HEK293T (cell line): ENCODE measurements around the gene IGFL2.

Source experiments
- CTCF ChIA-PET: fragments of 350-600 bp; formaldehyde crosslinking; extraction: SDS; loops from one replicate; lab custom pipeline; 2021; ENCODE audit warnings: antibody characterized with exemption, inconsistent platforms; lab: Yijun Ruan, JAX
- POLR2A ChIA-PET: fragments of 350-600 bp; formaldehyde crosslinking; extraction: SDS; loops from one replicate; lab custom pipeline; 2020; ENCODE audit warnings: antibody characterized with exemption, inconsistent platforms; lab: Yijun Ruan, JAX
- DNase-seq: peaks from one replicate; pipeline ENCODE4 v3.0.0; 2012; ENCODE audit warnings: mixed read lengths; ENCODE audit errors: extremely low spot score
- ARNT ChIP-seq: fragments of 450-650 bp; IDR thresholded peaks from 2 replicates; pipeline ENCODE4 v1.6.1; 2017; ENCODE audit warnings: mild to moderate bottlenecking
- BHLHE40 ChIP-seq: fragments of 450-650 bp; IDR thresholded peaks from 2 replicates; pipeline ENCODE4 v1.6.1; 2016; ENCODE audit warnings: mild to moderate bottlenecking, moderate library complexity, borderline replicate concordance
- CTBP1 ChIP-seq: fragments of 450-650 bp; IDR thresholded peaks from 2 replicates; pipeline ENCODE4 v1.6.1; 2016; ENCODE audit warnings: borderline replicate concordance
- ELF4 ChIP-seq: fragments of 450-650 bp; IDR thresholded peaks from 2 replicates; pipeline ENCODE4 v1.6.1; 2017; ENCODE audit warnings: antibody characterized with exemption
- FOXA1 ChIP-seq: fragments of 450-650 bp; IDR thresholded peaks from 2 replicates; pipeline ENCODE4 v1.6.1; 2016; ENCODE audit warnings: mild to moderate bottlenecking
- FOXK2 ChIP-seq: fragments of 450-650 bp; IDR thresholded peaks from 2 replicates; pipeline ENCODE4 v1.6.1; 2016; ENCODE audit warnings: mild to moderate bottlenecking
- FOXM1 ChIP-seq: fragments of 450-650 bp; IDR thresholded peaks from 2 replicates; pipeline ENCODE4 v1.6.1; 2017; ENCODE audit warnings: mild to moderate bottlenecking, borderline replicate concordance
- HDGF ChIP-seq: fragments of 450-650 bp; IDR thresholded peaks from 2 replicates; pipeline ENCODE4 v1.6.1; 2017; ENCODE audit warnings: antibody characterized with exemption, borderline replicate concordance
- L3MBTL2 ChIP-seq: fragments of 450-650 bp; conservative IDR thresholded peaks from 2 replicates; pipeline ENCODE4 v1.6.1; 2016; ENCODE audit warnings: mild to moderate bottlenecking
- LEF1 ChIP-seq: fragments of 450-650 bp; IDR thresholded peaks from 2 replicates; pipeline ENCODE4 v1.6.1; 2017; ENCODE audit warnings: mild to moderate bottlenecking, borderline replicate concordance
- NFRKB ChIP-seq: fragments of 450-650 bp; IDR thresholded peaks from 2 replicates; pipeline ENCODE4 v1.6.1; 2016; ENCODE audit warnings: mild to moderate bottlenecking, moderate library complexity
- PKNOX1 ChIP-seq: fragments of 450-650 bp; IDR thresholded peaks from 2 replicates; pipeline ENCODE4 v1.6.1; 2016
- SP1 ChIP-seq: fragments of 450-650 bp; IDR thresholded peaks from 2 replicates; pipeline ENCODE4 v1.6.1; 2017
- SUZ12 ChIP-seq: fragments of 450-650 bp; IDR thresholded peaks from 2 replicates; pipeline ENCODE4 v1.6.1; 2016; ENCODE audit warnings: mild to moderate bottlenecking
- TARDBP ChIP-seq: fragments of 450-650 bp; IDR thresholded peaks from 2 replicates; pipeline ENCODE4 v1.6.1; 2016
- ZNF384 ChIP-seq: fragments of 450-650 bp; IDR thresholded peaks from 2 replicates; pipeline ENCODE4 v1.6.1; 2016

The IGFL2 gene

GRCh38 chr19:46201454-46202310 is 53.6 kb downstream of the IGFL2 start:
- ChIA-PET POLR2A (no interaction called here), CTCF (interaction anchor here (0.7 kb wide), 1 partner anchor 13 kb away, joined by 3 read pairs; no protein-coding TSS in a partner anchor)
- no peak for DNase-seq
- TF ChIP-seq LEF1 (no peak), FOXA1 (no peak), L3MBTL2 (no peak)

DNA sequence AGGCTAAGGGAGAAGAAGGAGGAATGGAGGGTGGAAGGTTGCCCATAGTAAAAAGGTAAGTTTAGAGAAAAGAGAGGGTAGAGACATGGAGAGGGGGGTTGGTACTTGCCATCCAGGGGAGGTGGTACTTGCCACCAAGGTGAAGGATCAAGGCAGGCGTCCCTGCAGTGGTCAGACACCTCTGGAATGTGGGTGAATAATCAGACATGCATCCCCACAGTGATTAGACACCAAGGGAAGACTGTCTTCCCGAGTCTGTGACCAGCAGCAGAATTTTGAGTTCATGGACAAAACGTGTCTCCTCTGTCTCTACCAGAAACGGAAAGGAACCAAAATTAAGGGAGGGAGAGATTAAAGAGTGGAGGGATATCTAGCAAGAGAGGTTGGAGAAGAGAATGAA is 54.4 kb downstream of the IGFL2 start:
- ChIA-PET CTCF (no interaction called here), POLR2A (no interaction called here)
- no peak for DNase-seq
- no peak for TF ChIP-seq L3MBTL2
- no peak for TF ChIP-seq TARDBP
- TF ChIP-seq HDGF: no peak

- ChIA-PET POLR2A (no interaction called here), CTCF (no interaction called here)
- TF ChIP-seq BHLHE40 (no peak), FOXM1 (no peak), ZNF384 (no peak), SP1 (no peak), FOXK2 (no peak), TARDBP (no peak), LEF1 (no peak), NFRKB (no peak), ARNT (no peak), CTBP1 (no peak), SUZ12 (no peak), PKNOX1 (no peak), HDGF (no peak), L3MBTL2 (no peak), FOXA1 (no peak), ELF4 (no peak)
- DNase-seq: no peak
Observed at GRCh38 chr19:46202872-46203860, 55.1 kb downstream of the IGFL2 start.

- CTCF ChIA-PET: interaction anchor here (0.7 kb wide), 1 partner anchor 9 kb away, joined by 5 read pairs; no protein-coding TSS in a partner anchor
- DNase-seq: no peak
- POLR2A ChIA-PET: no interaction called here
- TF ChIP-seq FOXM1: no peak
- no peak for TF ChIP-seq ELF4
- TF ChIP-seq LEF1: no peak
- no peak for TF ChIP-seq HDGF
- no peak for TF ChIP-seq TARDBP
- TF ChIP-seq ARNT: no peak
- no peak for TF ChIP-seq FOXA1
- no peak for TF ChIP-seq CTBP1
- no peak for TF ChIP-seq FOXK2
- no peak for TF ChIP-seq ZNF384
- TF ChIP-seq SP1: no peak
- TF ChIP-seq BHLHE40: no peak
- TF ChIP-seq NFRKB: no peak
- TF ChIP-seq L3MBTL2: no peak
- no peak for TF ChIP-seq SUZ12
- TF ChIP-seq PKNOX1: no peak
Observed at GRCh38 chr19:46204008-46204407, 56.0 kb downstream of the IGFL2 start.

- POLR2A ChIA-PET: no interaction called here
- DNase-seq: no peak
- TF ChIP-seq ZNF384: no peak
- TF ChIP-seq PKNOX1: no peak
- TF ChIP-seq CTBP1: no peak
- TF ChIP-seq L3MBTL2: no peak
- no peak for TF ChIP-seq ELF4
- TF ChIP-seq SP1: no peak
- TF ChIP-seq SUZ12: no peak
- TF ChIP-seq FOXM1: no peak
- no peak for TF ChIP-seq FOXA1
- no peak for TF ChIP-seq HDGF
- CTCF ChIA-PET: interaction anchor here (1.0 kb wide), 1 partner anchor 14 kb away, joined by 5 read pairs; no protein-coding TSS in a partner anchor
Observed at GRCh38 chr19:46205183-46205984, 57.3 kb downstream of the IGFL2 start.
